ENCODE data around the gene DIPK1A. TPM values are rescaled to one million over a fixed set of nuclear protein-coding genes. Genes with fewer than 3 reads are reported as not detected.

Gene DIPK1A
- total RNA-seq, 1 experiment from 2014 or later = 4.8 TPM

- ChIA-PET CTCF (interaction anchor here (1.2 kb wide), 1 partner anchor 154 kb away, joined by 3 read pairs; no protein-coding TSS in a partner anchor), POLR2A (interaction anchor here (0.9 kb wide), 1 partner anchor 14 kb away, joined by 6 read pairs; the partner anchor contains the start of gene RPL5)
- no peaks in the 10 kb centered on the region for H3K9me3 Mint-ChIP-seq
- H3K4me3 Mint-ChIP-seq = no peak overlapping the region
- DNase-seq (ENCODE audit: low spot score) (no peak), ATAC-seq (no peak)
- H3K27ac Mint-ChIP-seq = no peak overlapping the region
- TF ChIP-seq MLX (CRISPR knock-in tag; IDR thresholded peaks at IDR 0.05) = no peak
- TF ChIP-seq, protein P1, sequence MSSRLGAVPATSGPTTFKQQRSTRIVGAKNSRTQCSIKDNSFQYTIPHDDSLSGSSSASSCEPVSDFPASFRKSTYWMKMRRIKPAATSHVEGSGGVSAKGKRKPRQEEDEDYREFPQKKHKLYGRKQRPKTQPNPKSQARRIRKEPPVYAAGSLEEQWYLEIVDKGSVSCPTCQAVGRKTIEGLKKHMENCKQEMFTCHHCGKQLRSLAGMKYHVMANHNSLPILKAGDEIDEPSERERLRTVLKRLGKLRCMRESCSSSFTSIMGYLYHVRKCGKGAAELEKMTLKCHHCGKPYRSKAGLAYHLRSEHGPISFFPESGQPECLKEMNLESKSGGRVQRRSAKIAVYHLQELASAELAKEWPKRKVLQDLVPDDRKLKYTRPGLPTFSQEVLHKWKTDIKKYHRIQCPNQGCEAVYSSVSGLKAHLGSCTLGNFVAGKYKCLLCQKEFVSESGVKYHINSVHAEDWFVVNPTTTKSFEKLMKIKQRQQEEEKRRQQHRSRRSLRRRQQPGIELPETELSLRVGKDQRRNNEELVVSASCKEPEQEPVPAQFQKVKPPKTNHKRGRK (CRISPR knock-in tag; IDR thresholded peaks at IDR 0.05; ENCODE audit: borderline replicate concordance) = no peak
- no peak for TF ChIP-seq FOXK1 (CRISPR knock-in tag; IDR thresholded peaks at IDR 0.05)
- no peak for TF ChIP-seq NFE2L1 (CRISPR knock-in tag; IDR thresholded peaks at IDR 0.05)
- TF ChIP-seq FOXJ3 (CRISPR knock-in tag; IDR thresholded peaks at IDR 0.05; ENCODE audit: borderline replicate concordance) = no peak
- no peak for TF ChIP-seq ZNF219 (CRISPR knock-in tag; IDR thresholded peaks at IDR 0.05; ENCODE audit: borderline replicate concordance)
- no peak for TF ChIP-seq ZMAT4 (CRISPR knock-in tag; IDR thresholded peaks at IDR 0.05)
- TF ChIP-seq CREM (CRISPR knock-in tag; IDR thresholded peaks at IDR 0.05) = no peak
- TF ChIP-seq, protein P2, sequence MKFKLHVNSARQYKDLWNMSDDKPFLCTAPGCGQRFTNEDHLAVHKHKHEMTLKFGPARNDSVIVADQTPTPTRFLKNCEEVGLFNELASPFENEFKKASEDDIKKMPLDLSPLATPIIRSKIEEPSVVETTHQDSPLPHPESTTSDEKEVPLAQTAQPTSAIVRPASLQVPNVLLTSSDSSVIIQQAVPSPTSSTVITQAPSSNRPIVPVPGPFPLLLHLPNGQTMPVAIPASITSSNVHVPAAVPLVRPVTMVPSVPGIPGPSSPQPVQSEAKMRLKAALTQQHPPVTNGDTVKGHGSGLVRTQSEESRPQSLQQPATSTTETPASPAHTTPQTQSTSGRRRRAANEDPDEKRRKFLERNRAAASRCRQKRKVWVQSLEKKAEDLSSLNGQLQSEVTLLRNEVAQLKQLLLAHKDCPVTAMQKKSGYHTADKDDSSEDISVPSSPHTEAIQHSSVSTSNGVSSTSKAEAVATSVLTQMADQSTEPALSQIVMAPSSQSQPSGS (CRISPR knock-in tag; IDR thresholded peaks at IDR 0.05; ENCODE audit: borderline replicate concordance, low read depth) = no peak
- no peak for TF ChIP-seq SOX15 (CRISPR knock-in tag; IDR thresholded peaks at IDR 0.05)
- TF ChIP-seq ZNF317 (CRISPR knock-in tag; IDR thresholded peaks at IDR 0.05; ENCODE audit: borderline replicate concordance, low read depth) = no peak
- no peak for TF ChIP-seq ATF3 (CRISPR knock-in tag; conservative IDR thresholded peaks at IDR 0.05)
- TF ChIP-seq ATF6 (CRISPR knock-in tag; IDR thresholded peaks at IDR 0.05) = no peak
- TF ChIP-seq ESRRA (CRISPR knock-in tag; IDR thresholded peaks at IDR 0.05; ENCODE audit: borderline replicate concordance) = no peak
- no peak for TF ChIP-seq HMGA2 (CRISPR knock-in tag; IDR thresholded peaks at IDR 0.05)
- TF ChIP-seq TP53 (CRISPR knock-in tag; IDR thresholded peaks at IDR 0.05) = no peak
- TF ChIP-seq, protein P3, sequence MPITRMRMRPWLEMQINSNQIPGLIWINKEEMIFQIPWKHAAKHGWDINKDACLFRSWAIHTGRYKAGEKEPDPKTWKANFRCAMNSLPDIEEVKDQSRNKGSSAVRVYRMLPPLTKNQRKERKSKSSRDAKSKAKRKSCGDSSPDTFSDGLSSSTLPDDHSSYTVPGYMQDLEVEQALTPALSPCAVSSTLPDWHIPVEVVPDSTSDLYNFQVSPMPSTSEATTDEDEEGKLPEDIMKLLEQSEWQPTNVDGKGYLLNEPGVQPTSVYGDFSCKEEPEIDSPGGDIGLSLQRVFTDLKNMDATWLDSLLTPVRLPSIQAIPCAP (CRISPR knock-in tag; IDR thresholded peaks at IDR 0.05) = no peak
- peaks cover 29% of the 10 kb centered on the region for H3K36me3 Mint-ChIP-seq
- no peaks in the 10 kb centered on the region for H3K27me3 Mint-ChIP-seq (ENCODE audit: low read depth)
- no peaks in the 10 kb centered on the region for H3K4me1 Mint-ChIP-seq
These were observed 115.4 kb downstream of the DIPK1A start for GRCh38 chr1:92845908-92846307.

GRCh38 chr1:92844439-92844838 is 116.8 kb downstream of the DIPK1A start:
- Mint-ChIP-seq H3K27me3 (ENCODE audit: low read depth) (no peaks in the 10 kb centered on the region), H3K4me3 (no peak overlapping the region)
- POLR2A ChIA-PET = no interaction called here

More at GRCh38 chr1:92844439-92844838, 116.8 kb downstream of the DIPK1A start:
- H3K27ac Mint-ChIP-seq = no peak overlapping the region
- no peaks in the 10 kb centered on the region for H3K9me3 Mint-ChIP-seq
- CTCF ChIA-PET = no interaction called here
- no peak for TF ChIP-seq NR1H2 (CRISPR knock-in tag; IDR thresholded peaks at IDR 0.05)
- TF ChIP-seq ZNF121 (CRISPR knock-in tag; IDR thresholded peaks at IDR 0.05) = peak; percentile 77; the same call in 1 of the 2 replicates
- peaks cover 44% of the 10 kb centered on the region for H3K36me3 Mint-ChIP-seq
- no peaks in the 10 kb centered on the region for H3K4me1 Mint-ChIP-seq
- ATAC-seq (no peak), DNase-seq (ENCODE audit: low spot score) (no peak)
